Fibroblast of lung (primary cell): ENCODE data around the gene STMN3. TPM values are rescaled to one million over a fixed set of nuclear protein-coding genes. Genes with fewer than 3 reads are reported as not detected.

Source experiments
- DNase-seq, 2 donors: peaks; one replicate each; pipeline versions ENCODE4 v3.0.0 to v3.0.0-alpha.2; 2010; ENCODE audit warnings: low read depth in 2 of 2
- H2AFZ ChIP-seq: 2 replicates; pipeline ENCODE4 v1.5.1; 2012; ENCODE audit warnings: low read length, control low read depth, inconsistent platforms
- H3K27ac ChIP-seq: 2 replicates; pipeline ENCODE4 v1.5.1; 2011; ENCODE audit warnings: low read length, control low read depth; ENCODE audit not compliant: insufficient read depth
- H3K27me3 ChIP-seq: 2 replicates; pipeline ENCODE4 v1.5.1; 2011; ENCODE audit warnings: mild to moderate bottlenecking, low read length; ENCODE audit not compliant: control insufficient read depth, insufficient read depth
- H3K36me3 ChIP-seq: 2 replicates; pipeline ENCODE4 v1.5.1; 2011; ENCODE audit warnings: low read length; ENCODE audit not compliant: control insufficient read depth, insufficient read depth
- H3K4me1 ChIP-seq: 2 replicates; pipeline ENCODE4 v1.5.1; 2011; ENCODE audit warnings: low read length; ENCODE audit not compliant: control insufficient read depth, insufficient read depth; ENCODE audit errors: extremely low read depth
- H3K4me2 ChIP-seq: 2 replicates; pipeline ENCODE4 v1.5.1; 2011; ENCODE audit warnings: low read length, control low read depth; ENCODE audit not compliant: insufficient read depth; ENCODE audit errors: extremely low read depth
- H3K4me3 ChIP-seq, 4 experiments: fragments of 200-600 bp in 1 of 4; sonication (generic) in 1 of 4; replicated peaks in 1 of 4; 2 replicates each; pipeline ENCODE4 v1.5.1; 2011 to 2016; ENCODE audit warnings: low read length in 4 of 4, low read depth in 3 of 4, mild to moderate bottlenecking in 3 of 4, control low read depth in 2 of 4, inconsistent platforms in 1 of 4, mixed read lengths in 1 of 4; ENCODE audit not compliant: insufficient read depth in 1 of 4; ENCODE audit errors: control extremely low read depth in 1 of 4
- H3K79me2 ChIP-seq: 2 replicates; pipeline ENCODE4 v1.5.1; 2012; ENCODE audit warnings: mild to moderate bottlenecking, low read length, inconsistent platforms; ENCODE audit not compliant: control insufficient read depth, insufficient read depth
- H3K9ac ChIP-seq: 2 replicates; pipeline ENCODE4 v1.5.1; 2011; ENCODE audit warnings: mild to moderate bottlenecking, low read length, control low read depth; ENCODE audit not compliant: insufficient read depth
- H3K9me3 ChIP-seq: 2 replicates; pipeline ENCODE4 v1.5.1; 2012; ENCODE audit warnings: low read depth, low read length; ENCODE audit not compliant: control insufficient read depth, insufficient read depth
- H4K20me1 ChIP-seq: 2 replicates; pipeline ENCODE4 v1.5.1; 2011; ENCODE audit warnings: low read length; ENCODE audit not compliant: control insufficient read depth, insufficient read depth; ENCODE audit errors: extremely low read depth
- EZH2 ChIP-seq: IDR thresholded peaks from 2 replicates; pipeline ENCODE4 v1.5.1; 2012; ENCODE audit warnings: low read length, control low read depth, mild to moderate bottlenecking; ENCODE audit errors: missing control alignments
- polyA plus RNA-seq, 2 donors: library from polyadenylated mRNA; depleted of rRNA in 1 of 2; stranded (reverse) in 1 of 2; unstranded in 1 of 2; fragments of >200 nt; gene quantifications; 2 replicates each; pipeline ENCODE4 v1.2.1, GENCODE V29; 2011 to 2012; ENCODE audit warnings: missing spikeins in 1 of 2
- total RNA-seq: library from RNA; depleted of rRNA; stranded (reverse); fragments of >200 nt; gene quantifications from 2 replicates; pipeline ENCODE4 v1.2.1, GENCODE V29; 2014
- TF ChIP-seq, protein P1 (sequence below), 2 donors: IDR thresholded peaks in 1 of 2; conservative IDR thresholded peaks in 1 of 2; 1 replicate in 1 of 2; 2 replicates in 1 of 2; pipeline ENCODE4 v1.5.1; 2011 to 2012; ENCODE audit warnings: low read length in 2 of 2, control low read depth in 1 of 2, inconsistent platforms in 1 of 2, low read depth in 1 of 2, mild to moderate bottlenecking in 1 of 2

Gene STMN3
- total and polyA plus RNA-seq, 2 donors (not counting 1 experiment from before 2014, with no cell fraction given): 3.7 to 34.3 TPM

DNA sequence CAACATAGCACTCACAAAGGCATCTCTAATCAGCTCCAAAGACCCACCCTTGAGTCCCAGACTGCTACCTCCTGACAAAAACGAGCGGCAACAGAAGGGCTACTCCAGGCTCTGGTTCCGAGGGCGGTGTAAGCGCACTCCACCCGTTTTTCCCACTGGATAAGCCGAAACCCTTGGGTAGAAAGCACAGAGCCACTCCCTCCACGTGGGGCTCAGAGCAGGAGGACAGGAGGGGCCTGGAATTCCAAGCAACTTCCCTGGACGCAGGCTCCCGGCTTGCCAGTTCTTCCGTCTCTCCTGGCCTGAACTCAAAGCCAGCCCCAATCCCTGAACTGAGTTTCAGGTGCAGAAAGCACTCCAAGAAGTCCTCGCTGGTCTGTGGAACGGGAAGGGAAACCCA, 33.7 kb downstream of the STMN3 start:
- Histone ChIP-seq H3K4me1 (no peaks in the 10 kb centered on the region), H3K9me3 (no peaks in the 10 kb centered on the region), H3K27ac (no peak overlapping the region), H3K27me3 (no peaks in the 10 kb centered on the region), H3K79me2 (peaks cover 36% of the 10 kb centered on the region), H3K4me2 (no peak overlapping the region), H4K20me1 (no peaks in the 10 kb centered on the region), H3K4me3 (no peak overlapping the region), H3K9ac (no peak overlapping the region), H3K36me3 (peaks cover 7% of the 10 kb centered on the region), H2AFZ (no peak overlapping the region)
- no peak for TF ChIP-seq EZH2
- TF ChIP-seq, protein P1, sequence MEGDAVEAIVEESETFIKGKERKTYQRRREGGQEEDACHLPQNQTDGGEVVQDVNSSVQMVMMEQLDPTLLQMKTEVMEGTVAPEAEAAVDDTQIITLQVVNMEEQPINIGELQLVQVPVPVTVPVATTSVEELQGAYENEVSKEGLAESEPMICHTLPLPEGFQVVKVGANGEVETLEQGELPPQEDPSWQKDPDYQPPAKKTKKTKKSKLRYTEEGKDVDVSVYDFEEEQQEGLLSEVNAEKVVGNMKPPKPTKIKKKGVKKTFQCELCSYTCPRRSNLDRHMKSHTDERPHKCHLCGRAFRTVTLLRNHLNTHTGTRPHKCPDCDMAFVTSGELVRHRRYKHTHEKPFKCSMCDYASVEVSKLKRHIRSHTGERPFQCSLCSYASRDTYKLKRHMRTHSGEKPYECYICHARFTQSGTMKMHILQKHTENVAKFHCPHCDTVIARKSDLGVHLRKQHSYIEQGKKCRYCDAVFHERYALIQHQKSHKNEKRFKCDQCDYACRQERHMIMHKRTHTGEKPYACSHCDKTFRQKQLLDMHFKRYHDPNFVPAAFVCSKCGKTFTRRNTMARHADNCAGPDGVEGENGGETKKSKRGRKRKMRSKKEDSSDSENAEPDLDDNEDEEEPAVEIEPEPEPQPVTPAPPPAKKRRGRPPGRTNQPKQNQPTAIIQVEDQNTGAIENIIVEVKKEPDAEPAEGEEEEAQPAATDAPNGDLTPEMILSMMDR (conservative IDR thresholded peaks at IDR 0.05 in 1 of 2, IDR thresholded peaks at IDR 0.05 in 1 of 2; ENCODE audit: low read depth in 1 of 2, low read length in 2 of 2): no peak
- DNase-seq: no peak

DNA sequence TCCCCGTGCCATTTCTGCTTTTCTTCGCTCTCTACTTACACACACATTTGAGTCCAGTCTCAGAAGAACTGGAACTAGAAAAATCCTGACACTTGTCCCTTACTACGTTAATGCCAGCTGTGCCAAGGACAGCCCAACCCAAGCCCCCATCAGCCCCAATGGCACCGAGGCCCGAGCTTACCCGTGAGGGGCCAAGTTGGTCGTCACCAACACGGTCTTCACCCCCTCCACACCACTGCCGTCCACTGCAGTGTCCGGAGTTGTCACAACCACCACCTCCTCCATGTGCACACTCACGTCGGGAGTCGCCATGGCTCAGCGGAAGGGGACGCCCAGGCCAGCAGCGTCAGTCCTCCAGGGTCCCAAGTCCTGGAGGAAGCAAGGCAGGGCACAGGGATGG, 34.1 kb downstream of the STMN3 start:
- no peak for TF ChIP-seq EZH2
- TF ChIP-seq, protein P1 (conservative IDR thresholded peaks at IDR 0.05 in 1 of 2, IDR thresholded peaks at IDR 0.05 in 1 of 2; ENCODE audit: low read depth in 1 of 2, low read length in 2 of 2): no peak
- H3K79me2 ChIP-seq: peaks cover 34% of the 10 kb centered on the region
- no peak overlapping the region for H3K4me3 ChIP-seq
- H3K27ac ChIP-seq: no peak overlapping the region
- H3K4me2 ChIP-seq: no peak overlapping the region
- no peak overlapping the region for H2AFZ ChIP-seq
- H3K36me3 ChIP-seq: peaks cover 7% of the 10 kb centered on the region
- no peak for DNase-seq
- no peaks in the 10 kb centered on the region for H3K9me3 ChIP-seq
- H3K9ac ChIP-seq: no peak overlapping the region
- H3K27me3 ChIP-seq: no peaks in the 10 kb centered on the region
- no peaks in the 10 kb centered on the region for H4K20me1 ChIP-seq
- H3K4me1 ChIP-seq: no peaks in the 10 kb centered on the region

DNA sequence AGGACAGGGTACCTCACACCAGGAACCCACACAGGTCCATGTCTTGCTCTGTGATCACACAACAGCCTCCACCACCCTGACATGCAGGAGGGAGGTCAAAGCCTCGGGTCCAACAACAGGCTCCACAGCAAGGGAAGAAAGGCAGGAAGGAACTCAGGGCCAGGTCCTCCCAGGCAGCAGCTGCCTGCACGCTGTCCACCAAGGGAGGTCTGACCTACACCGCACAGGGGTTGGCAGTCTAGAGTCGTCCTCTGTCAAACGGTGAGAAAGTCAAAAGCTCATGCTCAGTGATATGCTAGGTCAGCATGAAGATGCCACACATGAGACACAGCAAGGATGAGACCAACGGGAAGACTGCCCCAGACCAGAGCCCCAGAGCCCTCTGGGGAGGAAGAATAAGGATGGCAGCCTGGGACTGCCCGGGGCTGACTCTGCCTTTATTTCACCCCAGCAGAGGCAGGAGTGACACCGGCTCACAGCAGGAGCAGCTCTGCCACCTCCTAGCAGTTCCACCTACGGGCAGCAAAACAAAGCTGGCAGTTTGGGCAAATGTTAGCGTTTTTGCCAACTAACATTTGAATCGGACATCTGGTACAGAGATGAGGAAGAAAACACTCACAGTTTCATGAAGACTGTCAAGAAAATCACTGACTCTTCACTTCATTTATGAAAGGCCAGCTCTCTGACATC, 34.8 kb downstream of the STMN3 start:
- TF ChIP-seq EZH2: no peak
- TF ChIP-seq, protein P1 (conservative IDR thresholded peaks at IDR 0.05 in 1 of 2, IDR thresholded peaks at IDR 0.05 in 1 of 2; ENCODE audit: low read depth in 1 of 2, low read length in 2 of 2): no peak
- Histone ChIP-seq H3K9me3 (no peaks in the 10 kb centered on the region), H2AFZ (no peak overlapping the region), H3K4me1 (no peaks in the 10 kb centered on the region), H3K27me3 (no peaks in the 10 kb centered on the region), H3K9ac (no peak overlapping the region), H4K20me1 (no peaks in the 10 kb centered on the region), H3K4me2 (no peak overlapping the region), H3K27ac (no peak overlapping the region), H3K4me3 (no peak overlapping the region), H3K79me2 (peaks cover 34% of the 10 kb centered on the region), H3K36me3 (peaks cover 7% of the 10 kb centered on the region)
- DNase-seq: no peak
